HG03095 (cell line): ENCODE data around the gene EQTN.

ENCODE experiments used
- ATAC-seq: cut with Tn5 transposase; IDR thresholded peaks from one replicate; pipeline ENCODE4 v1.9.1; 2021; ENCODE audit warnings: moderate library complexity; ENCODE audit not compliant: unreplicated experiment

Gene EQTN

DNA sequence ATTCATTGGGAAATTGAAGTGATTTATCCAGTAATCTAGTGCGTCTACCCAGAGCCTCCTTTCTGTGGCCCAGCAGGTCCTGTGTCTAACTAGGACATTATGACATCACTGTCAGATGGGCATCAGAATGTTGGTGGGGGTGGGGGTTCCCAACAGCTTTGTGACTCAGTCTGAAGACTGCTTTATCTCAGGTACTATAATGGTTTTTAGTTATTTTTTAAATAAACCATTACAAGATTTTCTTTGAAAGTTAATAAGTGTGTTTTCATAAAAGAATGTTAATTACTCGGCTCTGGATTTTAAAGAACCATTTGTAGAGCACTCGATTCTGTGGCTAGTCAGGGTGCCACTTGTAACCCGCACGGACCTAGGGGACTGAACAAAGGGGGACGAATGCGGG is at the start of gene EQTN:
Gene EQTN (minus strand): TSS at position 101 of the 400 bp plus-strand sequence. CDS start 95 bp downstream, at position 6.
- no peak for ATAC-seq

DNA sequence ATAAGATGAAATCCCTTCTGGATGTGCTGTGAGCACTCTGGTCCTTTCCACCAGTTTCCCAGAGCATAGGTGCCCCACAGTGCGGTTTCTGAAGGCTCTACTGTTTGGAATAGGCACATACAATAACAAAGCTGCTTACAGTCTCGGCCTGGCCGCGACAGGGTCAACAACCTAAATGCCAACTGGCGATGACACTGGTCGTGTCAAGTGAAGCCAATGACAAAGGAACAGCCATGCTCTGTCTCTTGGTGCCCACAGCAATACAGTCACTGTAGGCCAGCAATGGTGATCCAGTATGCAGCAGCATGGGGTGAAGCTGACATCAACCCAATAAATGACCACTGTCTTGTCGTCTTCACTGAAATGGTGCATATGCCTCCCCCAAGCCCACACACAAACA is 47.8 kb upstream of the EQTN start:
- no peak for ATAC-seq

DNA sequence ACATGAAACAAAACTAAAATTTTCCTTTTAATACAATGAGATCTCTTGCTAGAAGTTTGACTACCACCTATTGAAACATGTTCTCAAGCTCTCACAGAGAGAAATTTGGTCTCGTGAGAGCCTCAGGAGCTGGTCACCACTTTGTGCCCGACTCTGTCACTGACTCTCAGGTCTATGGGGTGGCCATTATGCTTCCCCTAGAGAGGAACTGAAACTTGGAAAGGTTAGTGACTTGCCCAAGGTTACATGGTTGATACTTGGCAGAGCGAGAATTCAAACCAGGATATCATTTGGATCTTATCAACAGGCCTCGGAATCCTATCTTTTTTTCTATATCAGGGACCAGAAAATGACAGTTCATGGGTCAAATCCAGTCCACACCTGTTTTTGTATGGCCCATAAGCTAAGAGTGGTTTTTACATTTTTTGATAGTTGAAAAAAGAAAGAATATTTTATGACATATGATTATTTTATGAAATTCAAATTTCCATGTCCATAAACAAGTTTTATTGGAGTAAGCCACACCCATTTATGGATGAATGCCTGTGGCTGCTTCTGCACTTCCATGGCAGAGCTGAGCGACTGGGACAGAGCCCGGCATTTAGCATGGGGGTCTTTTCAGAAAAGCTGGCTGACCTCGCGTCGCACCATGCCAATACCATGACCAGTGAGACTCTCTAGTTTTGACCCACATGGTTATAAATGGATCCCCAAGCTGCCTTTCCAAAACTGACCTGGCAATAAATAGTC is 44.8 kb upstream of the EQTN start:
- no peak for ATAC-seq

DNA sequence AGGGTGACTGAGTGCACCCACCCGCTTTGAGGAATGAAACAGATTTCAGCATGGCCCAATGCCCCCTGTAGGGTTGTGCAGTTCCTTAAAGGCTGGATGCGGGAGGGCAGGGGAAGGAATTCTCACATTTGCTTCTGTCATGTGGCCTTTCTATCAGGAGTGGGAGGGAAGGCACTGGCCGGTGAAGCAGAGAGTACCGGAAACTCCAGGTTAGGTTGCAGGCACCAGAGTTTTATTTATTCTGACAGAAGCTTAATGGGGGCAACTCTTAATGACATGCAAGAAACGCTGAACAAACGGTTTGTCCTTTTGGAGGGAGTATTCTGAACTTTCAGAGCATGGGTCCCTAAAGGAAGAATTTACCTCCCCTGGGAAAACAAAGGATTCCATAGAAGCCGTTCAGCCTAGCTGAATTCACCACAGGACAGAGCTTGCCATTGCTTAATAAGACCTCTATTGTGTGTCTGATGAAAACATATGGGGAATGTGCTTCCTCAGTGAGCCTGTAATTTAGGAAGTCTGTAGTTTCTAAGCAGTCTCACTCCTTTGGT is 44.1 kb upstream of the EQTN start:
- no peak for ATAC-seq

DNA sequence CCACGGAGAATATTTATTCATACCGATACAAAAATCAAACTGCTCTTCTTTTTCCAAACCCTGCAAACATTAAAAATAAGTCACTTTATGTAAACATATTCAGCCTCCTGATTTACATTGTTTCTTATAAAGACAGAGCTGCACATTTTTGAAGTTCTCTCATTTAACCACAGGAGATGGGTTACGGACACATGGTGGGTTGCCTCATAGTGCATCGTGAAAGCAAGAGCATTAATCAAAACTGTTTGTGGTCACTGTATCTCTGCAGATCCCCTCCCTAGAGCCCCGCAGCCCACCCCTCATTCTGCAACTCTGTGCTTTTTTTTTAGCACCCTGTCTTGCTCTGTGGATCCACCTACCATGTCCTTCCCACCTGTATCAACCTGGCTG is 43.3 kb upstream of the EQTN start:
- no peak for ATAC-seq

DNA sequence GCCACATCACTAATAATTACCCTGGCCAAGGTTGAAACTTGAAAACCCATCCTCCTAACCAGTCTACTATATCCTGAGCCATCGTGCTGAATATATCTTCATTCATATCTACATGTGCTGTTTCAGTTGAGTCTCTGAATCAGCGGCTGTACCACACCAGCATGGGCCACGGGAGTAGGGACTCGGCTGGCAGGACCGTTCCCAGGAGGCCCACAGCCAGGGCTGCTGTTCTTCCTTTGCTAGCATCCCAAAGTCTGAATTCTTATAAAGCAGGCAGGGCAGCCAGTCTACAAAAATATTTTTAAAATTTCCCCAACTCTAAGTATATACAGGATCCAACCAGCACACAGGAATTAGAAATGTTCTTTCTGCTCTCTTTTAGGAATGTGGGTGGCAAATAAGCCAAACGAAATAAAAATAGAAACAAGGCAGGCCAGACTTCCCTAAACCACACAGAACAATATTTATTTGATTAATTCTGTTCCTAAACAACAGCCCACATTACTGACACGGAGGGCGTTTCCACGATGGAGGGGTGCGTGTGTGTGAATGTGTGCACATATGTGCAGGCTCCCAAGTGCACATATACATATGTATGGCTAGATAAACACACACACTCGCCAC is 42.8 kb upstream of the EQTN start:
- no peak for ATAC-seq

DNA sequence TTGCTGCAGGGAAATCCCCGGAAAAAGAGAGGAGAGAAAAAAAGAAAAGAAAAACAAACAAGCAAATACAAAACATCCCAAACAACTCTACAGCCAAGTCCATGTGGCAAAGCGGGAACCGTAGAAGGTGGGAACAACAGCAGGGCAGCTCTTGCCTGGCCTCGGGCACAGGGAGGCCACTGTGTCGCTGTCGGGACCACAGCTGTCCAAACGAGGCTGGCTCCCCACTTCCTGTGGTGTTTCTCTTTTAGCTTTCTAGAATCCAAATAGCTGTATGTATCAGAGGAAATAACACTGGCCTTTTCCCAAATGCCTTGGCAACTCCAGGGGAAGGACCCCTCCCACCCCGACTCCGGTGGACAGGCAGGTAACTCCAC is 41.6 kb upstream of the EQTN start:
- ATAC-seq = no peak

DNA sequence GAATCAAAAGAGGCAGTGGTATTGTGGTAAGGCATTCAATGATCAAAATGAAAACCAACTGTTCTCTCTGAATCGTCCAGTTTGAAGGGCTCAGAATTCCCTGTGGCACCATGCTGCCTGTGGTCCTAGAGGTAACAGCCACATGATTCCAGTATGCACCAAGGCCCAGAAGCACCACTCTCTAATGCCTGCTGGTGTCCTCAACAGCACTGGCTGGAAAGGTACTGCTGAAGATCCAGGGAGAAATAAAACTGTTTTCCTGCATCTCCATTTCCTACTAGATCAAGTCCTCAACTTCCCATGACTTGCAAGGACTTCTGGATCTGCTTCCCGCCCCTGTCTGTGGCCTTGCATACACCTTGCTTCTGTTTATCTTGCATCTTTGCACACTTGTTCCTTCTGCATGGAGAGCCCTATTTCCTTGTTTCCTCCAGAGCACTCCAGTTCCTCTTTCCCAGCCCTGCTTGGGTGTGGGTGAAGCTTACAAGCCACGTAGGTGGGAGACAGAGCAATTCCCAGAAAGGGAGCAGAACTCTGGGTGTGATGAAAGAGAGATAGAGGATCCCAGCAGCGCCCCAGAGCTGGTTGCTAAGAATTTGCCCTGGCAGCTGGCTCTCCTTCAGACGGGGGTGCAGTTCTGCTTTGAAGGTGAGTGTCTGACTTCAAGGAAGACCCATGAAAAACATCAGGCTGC is 41.0 kb upstream of the EQTN start:
- ATAC-seq = no peak

DNA sequence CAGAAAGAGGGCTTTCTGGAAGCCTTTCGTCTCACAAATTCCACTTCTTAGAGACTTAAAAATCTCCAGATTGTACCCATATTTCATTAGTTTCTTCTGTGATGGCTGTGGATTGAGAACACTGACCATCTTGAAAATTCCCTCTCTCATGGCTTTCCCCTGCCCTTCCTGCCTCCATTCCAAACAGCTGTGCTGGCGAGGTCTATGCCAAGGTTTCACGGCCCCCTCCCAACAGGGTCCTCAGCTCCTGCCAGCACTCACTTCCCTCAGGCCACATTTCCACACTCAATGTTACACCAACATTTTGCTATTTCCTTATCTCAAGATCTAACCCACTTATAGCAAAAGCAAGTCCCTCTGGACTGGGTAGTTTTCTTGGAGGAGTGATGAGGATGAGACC is 40.3 kb upstream of the EQTN start:
- ATAC-seq = no peak

DNA sequence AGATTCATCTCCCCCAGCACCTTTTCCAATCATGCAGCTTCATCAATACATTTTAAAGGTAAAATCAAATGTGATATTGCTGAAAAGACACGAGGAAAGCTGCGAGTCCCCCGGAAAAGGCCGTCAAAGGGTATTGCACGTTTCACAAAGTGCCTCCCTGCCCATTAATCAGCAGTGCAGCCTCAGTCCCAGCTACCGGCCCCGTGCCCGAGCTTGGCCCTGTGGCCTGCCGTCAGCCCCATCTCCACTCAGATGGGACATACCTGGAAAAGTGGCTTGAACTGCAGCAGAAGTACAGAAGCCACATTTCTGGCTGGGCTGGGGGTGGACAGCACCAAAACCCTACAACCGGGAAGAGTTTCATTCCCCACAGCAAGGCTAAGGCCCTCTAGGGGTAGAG is 39.9 kb upstream of the EQTN start:
- ATAC-seq = no peak

DNA sequence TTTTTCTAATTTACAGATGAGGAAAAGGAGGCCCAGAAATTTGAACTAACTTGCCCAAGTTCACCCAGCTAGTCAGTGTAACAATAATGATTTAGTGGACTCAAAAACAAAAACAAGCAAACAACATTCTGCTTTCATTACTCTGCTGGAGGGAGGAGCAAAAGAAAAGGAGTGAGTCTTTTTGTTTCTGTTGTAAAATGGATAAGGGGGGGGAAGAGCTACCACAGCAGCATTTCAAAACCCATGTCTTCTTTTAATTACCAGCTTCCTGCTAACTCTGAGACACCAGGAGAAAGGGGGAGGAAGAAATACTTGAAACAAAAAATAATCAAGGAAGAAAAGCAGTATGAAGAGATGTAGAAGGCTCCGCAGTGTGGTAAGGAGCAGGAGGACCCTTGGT is 39.2 kb upstream of the EQTN start:
- ATAC-seq = no peak

DNA sequence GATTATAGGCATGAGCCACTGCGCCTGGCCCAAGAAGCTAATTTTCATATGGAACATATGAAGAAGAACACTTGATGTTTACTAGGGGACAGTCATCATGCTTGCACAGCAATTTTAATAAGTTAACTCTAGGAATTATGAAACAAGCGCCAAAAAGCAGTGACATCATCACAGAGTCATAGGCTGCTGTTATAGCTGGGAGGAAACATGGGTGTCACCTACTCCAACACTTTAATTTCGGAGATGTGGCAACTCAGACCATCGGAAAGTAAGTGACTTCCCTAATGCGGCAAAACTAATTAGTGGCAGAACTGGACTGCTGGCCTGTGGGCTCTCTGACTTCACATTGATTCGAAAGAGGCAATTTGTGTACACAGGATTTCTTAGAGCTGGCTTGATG is 38.1 kb upstream of the EQTN start:
- no peak for ATAC-seq

DNA sequence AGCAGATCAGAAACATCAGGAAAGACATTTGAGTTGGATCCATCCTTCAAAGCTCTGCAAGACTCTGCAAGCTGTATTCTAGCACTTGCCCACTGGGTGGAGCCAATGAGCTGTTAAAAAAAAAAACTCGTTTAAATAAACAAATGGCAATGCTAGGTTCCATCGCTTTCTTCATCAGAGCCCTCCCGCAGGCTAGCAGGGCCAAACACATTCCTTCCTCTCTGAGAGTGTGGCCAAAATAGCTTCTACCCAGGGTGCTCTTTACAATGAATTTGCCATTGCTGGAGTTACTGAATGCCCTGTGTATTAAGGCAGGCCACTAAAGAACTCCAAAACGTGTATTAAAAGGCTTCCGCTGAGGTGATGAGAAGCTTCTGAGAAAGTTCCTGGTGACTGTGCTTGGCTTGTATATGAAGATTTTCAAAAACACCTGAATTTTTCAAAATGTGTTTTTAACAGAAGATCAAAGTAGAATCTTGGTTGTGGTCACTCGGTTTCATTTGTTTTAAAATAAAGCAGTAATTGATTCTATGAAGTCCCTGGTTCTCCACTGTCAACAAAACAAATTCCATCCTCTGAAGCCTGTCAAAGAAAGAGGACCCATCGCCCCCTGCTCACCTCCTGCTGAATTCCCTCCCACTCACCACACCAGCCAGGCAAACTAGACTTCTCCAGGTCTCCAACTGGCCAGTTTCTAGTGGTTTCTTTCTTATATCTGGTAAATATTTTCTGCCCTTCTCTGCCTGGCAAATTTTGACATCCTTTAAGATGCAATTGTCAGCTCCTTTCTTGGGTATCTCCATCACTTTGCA is 36.5 kb upstream of the EQTN start:
- peak; percentile 71 for ATAC-seq

DNA sequence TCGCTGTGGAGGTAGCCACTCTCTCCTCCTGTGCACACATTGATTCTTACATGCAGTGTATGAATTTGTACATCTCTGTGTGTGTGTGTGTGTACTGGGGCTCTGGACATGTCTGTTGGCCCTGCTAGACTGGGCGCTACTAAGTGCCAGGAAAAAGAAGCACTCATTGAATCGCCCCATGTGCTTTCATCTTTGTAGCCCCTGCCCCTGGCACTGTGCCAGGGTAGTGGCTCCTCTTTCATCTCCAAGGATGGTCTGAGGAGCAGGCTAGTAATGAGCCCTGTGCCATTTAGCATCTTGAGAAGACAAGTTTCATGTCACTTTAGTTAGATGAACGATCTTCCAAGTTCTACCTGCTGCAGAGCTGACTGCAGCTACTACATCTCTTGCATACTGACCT is 34.4 kb upstream of the EQTN start:
- ATAC-seq = no peak

DNA sequence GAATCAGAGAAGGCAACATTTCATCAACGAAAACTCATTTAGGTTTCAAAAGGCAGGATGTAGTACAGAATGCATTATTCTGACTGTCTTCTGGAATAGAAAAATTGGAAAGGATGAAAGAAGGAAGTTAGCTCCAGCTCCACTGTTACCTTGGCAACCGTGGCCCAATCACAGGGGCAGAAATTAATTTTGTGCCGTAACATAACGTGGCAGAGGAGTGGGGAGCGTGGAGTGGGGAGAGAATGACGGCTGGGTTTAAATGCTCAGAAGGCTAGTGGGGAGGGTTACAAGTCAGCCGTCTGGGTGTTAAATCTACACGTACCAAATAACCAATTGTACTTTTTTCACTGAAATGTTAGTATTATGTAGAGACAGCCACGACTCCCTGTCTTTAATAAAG is 32.3 kb upstream of the EQTN start:
- no peak for ATAC-seq

DNA sequence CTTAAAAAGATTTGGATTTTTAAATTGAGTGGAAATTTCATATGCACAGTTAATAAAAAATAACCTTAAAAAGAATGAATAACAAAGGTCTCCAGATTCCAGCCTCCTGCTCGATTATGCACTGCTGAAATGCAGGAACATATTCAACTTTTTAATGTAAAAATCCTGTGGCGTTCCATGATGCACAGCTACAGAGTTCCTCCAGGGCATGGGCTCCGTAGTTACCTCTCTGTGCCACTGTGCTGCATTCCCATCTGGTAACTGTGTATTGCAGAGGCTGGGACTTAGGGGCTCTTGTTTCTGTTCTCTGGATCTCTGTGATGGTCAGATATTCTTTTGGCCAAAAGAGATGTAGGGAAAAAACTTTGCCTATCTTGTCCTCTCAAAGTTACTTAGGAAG is 31.5 kb upstream of the EQTN start:
- no peak for ATAC-seq

DNA sequence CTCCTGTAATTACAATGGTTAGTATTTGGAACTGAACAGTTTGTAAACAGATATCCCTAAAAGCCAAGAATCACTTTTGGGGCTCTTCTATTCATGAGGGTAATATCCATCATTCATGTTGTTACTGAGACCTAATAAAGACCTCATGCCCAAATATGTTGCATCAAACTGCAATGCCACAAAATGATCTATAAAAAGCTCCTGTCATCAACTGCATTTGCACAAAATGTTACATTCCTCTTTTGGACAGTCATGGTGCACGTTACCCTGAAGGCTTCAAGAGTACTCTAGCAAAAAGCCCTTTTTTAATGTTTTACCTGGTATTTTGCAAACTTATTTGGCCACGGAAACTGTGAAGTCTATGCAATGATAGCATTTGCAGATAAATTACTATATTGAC is 14.2 kb upstream of the EQTN start:
- no peak for ATAC-seq

DNA sequence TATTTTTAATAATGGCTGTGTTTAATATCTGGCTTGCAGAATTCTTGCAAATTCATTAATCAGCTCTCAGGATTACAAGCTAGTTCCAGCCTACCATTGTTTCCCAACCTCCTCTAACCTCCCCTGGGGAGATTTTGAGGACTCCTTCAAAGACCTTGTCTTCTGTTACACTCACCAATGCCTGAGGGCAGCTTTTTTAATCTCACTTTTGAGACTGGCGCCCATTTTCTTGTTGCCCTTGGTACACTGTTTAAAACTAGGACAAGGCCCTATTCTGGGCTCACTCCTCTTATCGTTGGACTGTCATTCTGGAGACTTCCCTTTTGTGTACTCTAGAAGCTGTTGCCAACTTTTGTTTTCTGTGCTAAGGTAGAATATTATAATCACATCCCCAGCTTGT is 13.6 kb upstream of the EQTN start:
- ATAC-seq = no peak

DNA sequence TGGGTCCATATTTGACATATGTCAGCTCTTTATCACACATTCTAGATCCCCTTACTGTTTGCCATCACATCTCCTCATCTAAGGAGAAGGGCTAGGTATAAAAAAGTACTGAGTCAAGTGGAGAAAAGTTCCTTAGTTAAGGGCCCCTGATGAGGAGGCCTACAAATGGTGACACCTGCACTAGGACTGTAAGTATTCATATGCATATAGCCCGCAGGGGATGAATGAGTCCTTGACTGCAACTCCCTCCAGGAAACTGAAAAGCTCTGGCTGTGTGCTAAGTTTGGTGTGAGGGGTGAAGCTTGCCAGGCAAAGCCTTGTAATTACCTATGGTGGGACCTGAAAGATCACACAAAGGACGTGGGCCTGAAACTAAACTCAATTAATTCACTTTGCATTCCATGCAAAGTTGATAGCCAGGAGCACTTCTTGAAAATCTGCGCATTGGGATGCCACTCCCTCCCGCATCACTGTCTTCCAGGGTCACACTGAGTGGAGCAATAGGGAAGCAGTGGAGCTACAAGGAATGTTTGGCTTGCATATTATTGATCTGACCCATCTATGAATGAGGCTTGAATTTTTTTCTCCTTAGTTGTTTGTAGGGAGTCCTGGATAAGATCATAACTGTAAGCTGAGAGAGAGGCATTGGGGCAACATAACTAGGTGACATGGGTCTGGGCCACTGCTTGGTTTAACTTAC is 11.9 kb upstream of the EQTN start:
- no peak for ATAC-seq

DNA sequence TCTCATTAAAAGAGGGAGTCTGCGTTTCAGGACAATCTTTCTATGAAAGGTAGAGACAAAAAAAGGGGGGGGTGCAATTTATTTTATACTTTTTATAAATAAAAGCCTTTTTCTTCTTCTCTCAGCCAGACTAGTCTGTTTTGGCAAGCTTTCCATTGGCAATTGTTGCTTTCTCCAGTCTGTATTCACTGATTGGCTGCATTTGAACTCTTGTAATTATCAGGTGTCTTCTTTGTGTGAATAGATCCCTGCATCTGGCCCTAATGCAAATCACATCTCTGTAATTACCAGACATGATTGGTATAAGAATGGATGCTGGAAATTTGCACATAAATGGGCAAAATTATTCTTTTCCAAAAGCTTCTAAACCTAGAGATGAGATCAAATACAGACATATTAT is 7.6 kb upstream of the EQTN start:
- no peak for ATAC-seq

DNA sequence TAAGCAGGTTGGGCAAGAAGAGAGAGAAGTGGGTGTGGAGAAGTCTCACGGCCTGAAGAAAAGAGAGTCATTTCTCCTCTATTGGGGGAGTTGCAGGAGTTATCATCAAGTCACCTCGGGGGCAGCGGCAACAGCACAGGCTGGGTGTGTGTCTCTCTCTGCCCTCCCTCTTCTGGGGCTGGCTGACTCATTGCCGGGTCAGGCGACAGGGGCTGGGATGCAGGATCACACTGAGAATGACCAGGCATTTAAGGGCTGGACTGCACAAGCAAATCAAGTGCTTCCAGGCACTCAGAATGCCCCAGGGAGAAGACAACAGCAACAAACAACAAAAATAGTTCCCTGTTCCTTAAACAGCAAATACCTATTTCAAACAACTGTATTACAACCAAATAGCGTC is 6.3 kb upstream of the EQTN start:
- no peak for ATAC-seq
